D721Med (cell line): ENCODE measurements around the gene GSTO1.

ENCODE experiments used
- DNase-seq: peaks from one replicate; pipeline ENCODE4 v3.0.0; 2011; ENCODE audit warnings: low spot score; ENCODE audit not compliant: insufficient read length
- FAIRE-seq: peaks from 2 replicates; lab custom pipeline; 2011; peaks lifted over from hg19 to GRCh38; lab: Jason Lieb, UNC
- TF ChIP-seq, protein P1 (sequence below): IDR thresholded peaks from 2 replicates; pipeline ENCODE4 v1.5.1; 2012; ENCODE audit warnings: mild to moderate bottlenecking, control low read depth; ENCODE audit not compliant: insufficient read depth; ENCODE audit errors: missing control alignments

The GSTO1 gene

DNA sequence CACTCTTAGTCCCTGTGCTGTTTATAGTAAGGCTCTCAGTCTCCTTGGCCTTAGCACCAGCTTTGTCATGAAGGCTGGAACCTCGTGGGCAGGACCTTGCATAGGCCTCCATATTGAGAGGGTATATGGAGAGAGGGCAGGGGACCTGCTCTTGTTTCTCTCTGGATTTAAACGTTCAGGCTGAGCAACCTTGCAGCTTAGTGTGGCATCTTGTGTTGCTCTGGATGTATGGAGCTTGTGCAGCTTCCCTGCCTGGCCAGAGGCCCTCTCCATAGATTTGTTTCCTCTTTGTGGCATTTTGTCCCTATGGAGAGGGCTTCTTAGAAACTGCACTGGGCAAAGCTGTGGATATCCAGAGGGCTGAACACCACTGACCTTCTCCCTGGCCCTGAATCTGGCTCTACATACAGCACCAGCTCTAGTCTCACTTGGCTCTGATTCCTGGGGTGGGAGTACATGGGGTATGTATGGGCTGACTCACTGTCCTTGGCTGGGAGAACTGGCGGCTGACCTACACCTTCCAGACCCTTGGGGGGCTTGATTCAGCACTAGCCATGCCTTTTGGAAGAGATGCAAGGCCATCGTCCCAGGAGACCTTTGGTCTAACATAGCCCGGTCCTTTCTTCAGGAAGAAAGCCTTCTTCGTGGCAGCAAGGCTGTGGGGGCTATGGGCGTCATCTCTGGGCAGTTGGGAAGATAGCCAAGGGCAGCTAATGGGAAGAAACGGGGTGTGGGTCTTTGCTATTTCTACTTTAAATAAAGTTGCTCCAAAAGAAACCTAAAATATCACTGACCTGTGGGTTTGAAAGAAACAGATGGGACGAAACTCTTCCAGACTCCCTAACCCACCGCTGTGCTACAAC is 53.1 kb downstream of the GSTO1 start:
- DNase-seq: no peak
- TF ChIP-seq, protein P1, sequence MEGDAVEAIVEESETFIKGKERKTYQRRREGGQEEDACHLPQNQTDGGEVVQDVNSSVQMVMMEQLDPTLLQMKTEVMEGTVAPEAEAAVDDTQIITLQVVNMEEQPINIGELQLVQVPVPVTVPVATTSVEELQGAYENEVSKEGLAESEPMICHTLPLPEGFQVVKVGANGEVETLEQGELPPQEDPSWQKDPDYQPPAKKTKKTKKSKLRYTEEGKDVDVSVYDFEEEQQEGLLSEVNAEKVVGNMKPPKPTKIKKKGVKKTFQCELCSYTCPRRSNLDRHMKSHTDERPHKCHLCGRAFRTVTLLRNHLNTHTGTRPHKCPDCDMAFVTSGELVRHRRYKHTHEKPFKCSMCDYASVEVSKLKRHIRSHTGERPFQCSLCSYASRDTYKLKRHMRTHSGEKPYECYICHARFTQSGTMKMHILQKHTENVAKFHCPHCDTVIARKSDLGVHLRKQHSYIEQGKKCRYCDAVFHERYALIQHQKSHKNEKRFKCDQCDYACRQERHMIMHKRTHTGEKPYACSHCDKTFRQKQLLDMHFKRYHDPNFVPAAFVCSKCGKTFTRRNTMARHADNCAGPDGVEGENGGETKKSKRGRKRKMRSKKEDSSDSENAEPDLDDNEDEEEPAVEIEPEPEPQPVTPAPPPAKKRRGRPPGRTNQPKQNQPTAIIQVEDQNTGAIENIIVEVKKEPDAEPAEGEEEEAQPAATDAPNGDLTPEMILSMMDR: no peak
- no peak for FAIRE-seq

DNA sequence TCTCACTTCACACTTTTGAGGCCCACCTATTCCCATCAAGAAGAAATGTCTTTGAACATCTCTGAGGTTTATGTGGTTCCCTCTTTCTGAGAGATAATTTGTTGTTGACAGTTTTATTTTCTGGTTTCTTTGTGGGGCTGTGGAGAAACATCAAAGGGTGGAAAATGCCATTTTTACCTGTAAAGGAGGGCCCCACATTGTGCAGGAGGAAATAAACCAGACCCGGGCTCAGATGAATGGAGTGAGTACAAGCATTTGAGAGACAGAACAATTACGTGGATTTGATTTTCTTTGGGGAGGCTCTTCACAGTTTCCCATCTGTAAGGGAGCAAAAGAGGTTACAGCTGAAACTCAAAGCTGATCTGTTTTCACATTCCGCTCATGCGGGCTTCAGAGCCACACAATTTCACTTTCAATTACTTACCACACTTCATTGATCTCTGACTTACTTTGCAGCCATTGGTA is 53.8 kb downstream of the GSTO1 start:
- TF ChIP-seq, protein P1: no peak
- FAIRE-seq (no peak), DNase-seq (no peak)

DNA sequence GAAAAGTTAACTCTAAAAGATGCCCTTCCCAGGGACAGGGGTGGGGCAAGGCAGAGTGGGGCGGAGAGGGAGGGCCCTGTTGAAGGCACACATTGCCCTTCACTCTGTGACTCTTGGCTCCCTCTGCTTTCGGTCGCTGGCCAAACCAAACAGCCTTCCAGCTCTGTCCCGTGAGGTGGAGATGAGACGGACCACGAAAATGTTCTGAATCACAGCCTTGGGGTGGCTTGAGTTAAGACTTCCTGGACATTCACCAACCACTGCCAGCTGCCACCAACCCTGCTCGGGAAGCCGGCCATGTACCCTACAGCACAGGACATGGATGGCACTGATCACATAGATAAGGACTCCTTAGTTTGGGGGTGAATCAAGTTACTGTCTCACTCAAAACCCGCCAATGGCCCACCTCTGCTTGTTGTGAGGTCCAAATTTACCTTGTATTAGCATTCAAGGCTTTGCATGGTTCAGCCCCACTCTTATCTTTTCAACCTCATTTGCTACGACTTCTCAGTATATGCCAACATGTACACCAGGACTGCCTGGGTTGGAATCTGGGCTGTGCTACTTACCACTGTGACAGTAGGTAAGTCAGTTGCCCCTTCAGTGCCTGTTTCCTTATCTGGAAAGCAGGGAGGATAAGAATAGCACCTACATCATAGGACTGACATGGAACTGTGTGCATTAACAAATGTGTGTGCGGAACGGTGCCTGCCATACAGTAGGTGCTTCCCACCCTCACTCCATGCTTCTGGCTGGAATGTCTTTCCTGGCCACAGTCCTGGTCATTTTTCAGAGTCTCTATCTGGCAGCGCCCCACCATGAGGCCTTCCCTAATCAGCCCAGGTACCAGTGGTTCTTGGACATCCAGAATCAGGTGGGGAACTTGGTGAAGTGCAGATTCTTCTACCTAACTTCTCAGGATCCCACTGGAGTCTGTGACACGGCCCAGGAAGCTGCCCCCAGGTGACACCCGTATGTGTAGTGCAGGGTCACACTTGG is 55.6 kb downstream of the GSTO1 start:
- no peak for DNase-seq
- TF ChIP-seq, protein P1: no peak
- FAIRE-seq: no peak

DNA sequence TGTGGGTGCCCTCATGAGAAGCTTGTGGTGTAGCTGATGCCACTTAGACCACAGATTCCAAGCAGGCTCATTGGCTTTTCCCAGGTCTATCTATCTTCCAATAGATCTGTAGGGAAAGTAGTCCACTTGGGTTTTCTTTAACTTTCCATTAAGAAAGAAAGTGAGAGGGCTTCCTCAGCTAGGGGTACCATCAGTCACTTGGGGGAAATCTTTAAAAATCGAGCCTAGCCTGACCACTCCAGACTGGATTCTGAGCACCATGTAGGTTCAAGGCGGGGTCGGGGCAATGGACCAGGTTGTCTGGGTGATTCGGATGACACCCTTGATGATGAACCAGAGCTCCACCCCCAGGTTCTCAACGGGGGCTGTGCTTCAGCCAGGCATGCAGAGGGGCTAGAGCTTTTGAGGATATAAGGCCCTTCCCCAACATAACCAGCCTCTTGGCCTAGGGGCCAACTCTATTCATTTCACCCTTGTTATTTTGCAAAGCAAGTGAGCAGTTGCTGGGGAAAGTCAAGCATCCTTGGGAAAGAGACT is 56.6 kb downstream of the GSTO1 start:
- DNase-seq (no peak), FAIRE-seq (no peak)
- TF ChIP-seq, protein P1: no peak

DNA sequence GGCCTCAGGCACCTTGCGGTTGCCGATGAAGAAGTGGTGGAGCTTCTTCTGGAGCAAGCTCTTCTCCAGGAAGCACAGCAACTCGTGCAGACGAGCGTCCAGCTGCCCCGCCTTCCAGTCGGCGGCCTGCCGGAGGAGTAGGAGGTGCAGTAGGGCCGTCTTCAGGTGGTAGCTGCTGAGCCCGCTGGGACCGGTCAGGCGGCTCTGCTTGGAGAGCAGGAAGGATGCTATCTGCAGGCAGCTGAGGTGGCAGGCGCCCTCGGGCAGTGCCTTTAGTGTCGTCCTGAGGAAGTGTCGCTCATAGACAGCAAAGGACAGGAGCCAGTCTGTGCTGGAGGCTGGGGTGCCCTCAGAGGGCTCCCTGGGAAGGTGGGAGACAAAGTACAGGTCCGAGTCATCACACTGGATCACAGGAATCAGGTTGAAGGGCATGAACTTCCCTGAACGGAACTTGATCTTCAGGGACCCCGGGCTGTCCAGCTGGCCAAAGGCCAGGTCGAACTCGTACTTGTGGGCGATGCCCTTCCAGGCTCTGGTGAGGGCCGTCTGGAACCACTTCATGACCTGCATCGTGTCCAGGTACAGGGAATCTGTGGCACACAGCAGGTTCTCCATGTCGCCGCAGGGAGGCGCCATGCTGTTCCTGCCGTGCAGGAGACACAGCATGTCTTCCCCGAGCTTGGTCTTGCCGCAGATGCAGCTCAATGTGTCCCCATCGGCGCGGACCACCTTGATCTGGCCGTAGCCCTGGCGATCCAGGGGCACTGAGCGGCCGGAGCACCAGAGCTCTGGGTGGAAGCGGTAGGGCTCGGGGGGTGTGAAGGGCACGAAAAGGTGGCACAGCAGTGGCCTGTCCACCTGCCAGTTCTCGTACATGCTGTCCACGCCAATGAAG is 60.1 kb downstream of the GSTO1 start:
- TF ChIP-seq, protein P1: no peak
- no peak for FAIRE-seq
- DNase-seq: no peak

DNA sequence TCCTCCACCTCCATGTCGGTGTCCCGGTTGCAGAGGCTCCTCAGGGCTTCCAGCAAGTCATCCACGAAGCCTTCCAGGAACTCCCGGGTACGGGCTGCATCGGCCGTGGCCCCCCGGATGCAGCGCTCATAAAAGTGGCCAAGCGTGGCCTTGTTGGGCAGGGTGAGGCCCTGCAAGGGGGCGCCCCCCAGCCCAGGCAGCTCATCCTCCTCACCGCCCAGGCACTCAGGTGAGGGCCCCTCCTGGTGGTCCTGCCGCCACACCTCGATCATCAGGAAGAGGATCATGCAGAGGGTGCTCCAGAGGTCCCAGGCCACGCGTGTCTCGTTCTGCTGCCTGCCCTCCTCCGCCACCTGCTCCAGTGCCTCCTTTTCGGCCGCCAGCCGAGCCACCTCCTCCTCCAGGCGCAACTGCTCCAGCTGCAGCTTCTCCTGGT is 60.8 kb downstream of the GSTO1 start:
- FAIRE-seq: no peak
- TF ChIP-seq, protein P1: no peak
- no peak for DNase-seq
